GM19372 (cell line): Measurements from ENCODE around the gene SLC51A.
"Not testable (repeated sequence)": the region's sequence is repeated elsewhere in the genome, so short reads cannot be mapped to it uniquely, and the experiment has no call there.

Source experiments
- ATAC-seq: cut with Tn5 transposase; IDR thresholded peaks from one replicate; pipeline ENCODE4 v1.9.1; 2021; ENCODE audit warnings: mild to moderate bottlenecking, low read depth, moderate library complexity; ENCODE audit not compliant: unreplicated experiment

SLC51A gene

GRCh38 chr3:196216089-196216564, at the start of gene SLC51A:
TSS of gene SLC51A (plus strand) at chr3:196216534. CDS start at chr3:196216713, 179 bp downstream.
- no peak for ATAC-seq

- no peak for ATAC-seq
Observed at GRCh38 chr3:196166741-196167140, 49.6 kb upstream of the SLC51A start.

- no peak for ATAC-seq
Observed at GRCh38 chr3:196168808-196169391, 47.4 kb upstream of the SLC51A start.

GRCh38 chr3:196169836-196170240, 46.5 kb upstream of the SLC51A start:
- ATAC-seq: no peak

- not testable (repeated sequence) for ATAC-seq
Observed at GRCh38 chr3:196170296-196170695, 46.0 kb upstream of the SLC51A start.

- no peak for ATAC-seq
Observed at GRCh38 chr3:196174652-196175051, 41.7 kb upstream of the SLC51A start.

- ATAC-seq: no peak
Observed at GRCh38 chr3:196175116-196175625, 41.2 kb upstream of the SLC51A start.

GRCh38 chr3:196175722-196176121, 40.6 kb upstream of the SLC51A start:
- no peak for ATAC-seq

- ATAC-seq: no peak
Observed at GRCh38 chr3:196177567-196177966, 38.8 kb upstream of the SLC51A start.

GRCh38 chr3:196177967-196178366, 38.4 kb upstream of the SLC51A start:
- ATAC-seq: no peak

- no peak for ATAC-seq
Observed at GRCh38 chr3:196178993-196179379, 37.3 kb upstream of the SLC51A start.

GRCh38 chr3:196179380-196180308, 36.7 kb upstream of the SLC51A start:
- peak; percentile 68 for ATAC-seq

GRCh38 chr3:196180346-196180745, 36.0 kb upstream of the SLC51A start:
- no peak for ATAC-seq

GRCh38 chr3:196181127-196181546, 35.2 kb upstream of the SLC51A start:
- ATAC-seq: no peak

GRCh38 chr3:196184169-196184432, 32.2 kb upstream of the SLC51A start:
- not testable (repeated sequence) for ATAC-seq

- ATAC-seq: no peak
Observed at GRCh38 chr3:196184881-196185280, 31.5 kb upstream of the SLC51A start.

- ATAC-seq: peak; percentile 53
Observed at GRCh38 chr3:196186651-196187573, 29.4 kb upstream of the SLC51A start.

GRCh38 chr3:196189566-196190347, 26.6 kb upstream of the SLC51A start:
- ATAC-seq: no peak

- ATAC-seq: no peak
Observed at GRCh38 chr3:196192036-196192523, 24.3 kb upstream of the SLC51A start.
